Panc1 (cell line): ENCODE measurements around the gene ALG9. TPM values are rescaled to one million over a fixed set of nuclear protein-coding genes. Genes with fewer than 3 reads are reported as not detected.

Experiments used
- ATAC-seq: fragments of 200-7000 bp; cut with Tn5 transposase; 2 replicates; pipeline ENCODE4 v1.9.1; 2020; ENCODE audit warnings: mild to moderate bottlenecking, moderate library complexity
- BruUV-seq: library from RNA; stranded (reverse); fragments of 400-500 nt; replicated peaks from 2 replicates; lab custom pipeline; 2021; lab: Mats Ljungman, UMichigan
- CTCF ChIA-PET: fragments of 300-600 bp; sonication (Branson Sonifier 250); formaldehyde crosslinking; loops from one replicate; lab custom pipeline; 2022; ENCODE audit warnings: antibody characterized with exemption; lab: Charles Lee
- POLR2A ChIA-PET: fragments of 300-600 bp; sonication (Branson Sonifier 250); formaldehyde crosslinking; loops from one replicate; lab custom pipeline; 2022; ENCODE audit warnings: antibody characterized with exemption; lab: Charles Lee
- DNase-seq: peaks from one replicate; pipeline ENCODE4 v3.0.0-alpha.2; 2010; ENCODE audit warnings: low read depth, low spot score
- H3K27ac ChIP-seq: 2 replicates; pipeline ENCODE4 v1.5.1; 2011; ENCODE audit warnings: mild to moderate bottlenecking, low read length, inconsistent platforms
- H3K27me3 ChIP-seq: fragments of 200-500 bp; sonication (Bioruptor generic); 2 replicates; pipeline ENCODE4 v1.6.0; 2014; ENCODE audit warnings: low read length, inconsistent platforms; ENCODE audit not compliant: control insufficient read depth, insufficient read depth
- H3K36me3 ChIP-seq: fragments of 200-500 bp; sonication (Bioruptor generic); 2 replicates; pipeline ENCODE4 v1.5.1; 2014; ENCODE audit warnings: inconsistent platforms, mild to moderate bottlenecking, low read length, moderate library complexity; ENCODE audit not compliant: control insufficient read depth, insufficient read depth
- H3K4me1 ChIP-seq: 2 replicates; pipeline ENCODE4 v1.5.1; 2011; ENCODE audit warnings: inconsistent platforms, mild to moderate bottlenecking, low read length, moderate library complexity; ENCODE audit not compliant: control insufficient read depth, insufficient read depth
- H3K4me3 ChIP-seq, 2 experiments: 2 replicates each; pipeline ENCODE4 v1.5.1; 2011 to 2012; ENCODE audit warnings: low read depth in 2 of 2, low read length in 2 of 2, mild to moderate bottlenecking in 2 of 2, inconsistent platforms in 1 of 2, moderate library complexity in 1 of 2
- H3K9me3 ChIP-seq: fragments of 200-500 bp; sonication (Bioruptor generic); 2 replicates; pipeline ENCODE4 v1.5.1; 2014; ENCODE audit warnings: low read depth, mild to moderate bottlenecking, inconsistent platforms, low read length, moderate library complexity; ENCODE audit not compliant: control insufficient read depth, insufficient read depth
- CTCF ChIP-seq: fragments of 450-650 bp; IDR thresholded peaks from 2 replicates; pipeline ENCODE4 v1.5.1; 2017; ENCODE audit warnings: mild to moderate bottlenecking
- POLR2AphosphoS5 ChIP-seq: IDR thresholded peaks from 2 replicates; pipeline ENCODE4 v1.6.1; 2012; ENCODE audit warnings: mild to moderate bottlenecking, low read depth, low read length, moderate library complexity
- REST ChIP-seq, 2 experiments: IDR thresholded peaks; 2 replicates each; pipeline ENCODE4 v1.6.1; 2011 to 2012; ENCODE audit warnings: low read depth in 2 of 2, control low read depth in 1 of 2, low read length in 1 of 2, mild to moderate bottlenecking in 1 of 2, moderate library complexity in 1 of 2; ENCODE audit not compliant: insufficient read depth in 1 of 2
- SIN3A ChIP-seq: IDR thresholded peaks from 2 replicates; pipeline ENCODE4 v1.6.1; 2012; ENCODE audit warnings: low read depth, mild to moderate bottlenecking, low read length, moderate library complexity, borderline replicate concordance; ENCODE audit not compliant: insufficient read depth
- TCF7L2 ChIP-seq: IDR thresholded peaks from 2 replicates; pipeline ENCODE4 v1.6.1; 2011; ENCODE audit warnings: mild to moderate bottlenecking, low read depth, low read length, inconsistent platforms
- in situ Hi-C: cut with HindIII; loops from 2 replicates; pipeline ENCODE4 v1.10.0; 2016; ENCODE audit warnings: low sequenced_read_pairs, low pct_unique_long_range_greater_than_20kb
- intact Hi-C: fragments of 100-400 bp; cut with micrococcal nuclease; formaldehyde crosslinking; loops from one replicate; pipeline ENCODE4 v1.10.0; 2022; ENCODE audit not compliant: unreplicated experiment
- total RNA-seq: library from RNA; stranded (reverse); gene quantifications from one replicate; pipeline ENCODE4 v1.2.1, GENCODE V29; 2021; ENCODE audit not compliant: unreplicated experiment

Gene ALG9
- total RNA-seq, 1 experiment from 2014 or later: 27.1 TPM

- Histone ChIP-seq H3K4me1 (peaks cover 14% of the 10 kb centered on the region), H3K27me3 (no peaks in the 10 kb centered on the region), H3K36me3 (peaks cover 22% of the 10 kb centered on the region), H3K27ac (peak within 1 kb of the TSS; percentile 95), H3K4me3 (peak within 1 kb of the TSS; percentile 87 to 88), H3K9me3 (no peaks in the 10 kb centered on the region)
- TF ChIP-seq POLR2AphosphoS5 (peak; percentile 85), REST (IDR thresholded peaks at IDR 0.05; ENCODE audit: insufficient read depth in 1 of 2, low read depth in 2 of 2, low read length in 1 of 2) (peak; percentile 6 to 17; a peak in 1 of 4 replicates), SIN3A (0 out of 2 replicates have a peak, but pooled peaks have one; percentile 53), CTCF (no peak), TCF7L2 (no peak)
- peak; percentile 98 for ATAC-seq
- in situ Hi-C loops: no loop called here
- ChIA-PET CTCF (interaction anchor here (0.6 to 0.8 kb wide), 3 partner anchors 11 to 319 kb away, joined by 3 to 5 read pairs (median 3); no protein-coding TSS in a partner anchor), POLR2A (interaction anchor here (0.5 to 1.1 kb wide), 6 partner anchors 12 to 394 kb away, joined by 3 to 8 read pairs (median 4); no protein-coding TSS in a partner anchor)
- intact Hi-C loops: no loop called here
- peak; percentile 66 for DNase-seq
- BruUV-seq: TSS peak; percentile 99
These were observed 105.2 kb downstream of the ALG9 start, which contains the start of gene PPP2R1B for GRCh38 chr11:111765984-111766833. Gene PPP2R1B (minus strand): TSS chr11:111766389. CDS start chr11:111766361, 28 bp downstream.

- H3K36me3 ChIP-seq: peaks cover 27% of the 10 kb centered on the region
- CTCF ChIA-PET: interaction anchor here (0.6 to 0.8 kb wide), 2 partner anchors 12 to 318 kb away, joined by 3 read pairs; no protein-coding TSS in a partner anchor
- TF ChIP-seq TCF7L2 (no peak), SIN3A (no peak), CTCF (no peak), POLR2AphosphoS5 (no peak), REST (IDR thresholded peaks at IDR 0.05; ENCODE audit: insufficient read depth in 1 of 2, low read depth in 2 of 2, low read length in 1 of 2) (no peak)
- no TSS peak for BruUV-seq
- peaks cover 14% of the 10 kb centered on the region for H3K4me1 ChIP-seq
- intact Hi-C loops: no loop called here
- ATAC-seq (no peak; the same call in 1 of the 2 replicates), DNase-seq (no peak)
- POLR2A ChIA-PET: interaction anchor here (0.6 to 1.1 kb wide), 4 partner anchors 11 to 161 kb away, joined by 3 read pairs; no protein-coding TSS in a partner anchor
- H3K9me3 ChIP-seq: no peaks in the 10 kb centered on the region
- in situ Hi-C loops: no loop called here
- peak overlapping the region; percentile 90 for H3K27ac ChIP-seq
- H3K27me3 ChIP-seq: no peaks in the 10 kb centered on the region
- H3K4me3 ChIP-seq: peak overlapping the region; percentile 87 to 88
These were observed 105.9 kb downstream of the ALG9 start for GRCh38 chr11:111765320-111765983.
